HL-60 (cell line): ENCODE results near the gene SPI1.
"Not testable (repeated sequence)": the region's sequence is repeated elsewhere in the genome, so short reads cannot be mapped to it uniquely, and the experiment has no call there.

ENCODE experiments used
- DNase-seq, 2 experiments: peaks; one replicate each; pipeline ENCODE4 v3.0.0-alpha.2; 2010 to 2020; ENCODE audit warnings: low read depth in 1 of 2, low spot score in 1 of 2
- H3K27ac ChIP-seq: fragments of 250-450 bp; sonication (Bioruptor Pico); replicated peaks from 2 replicates; pipeline ENCODE4 v1.5.1; 2020; ENCODE audit warnings: mild to moderate bottlenecking, moderate library complexity
- H3K27me3 ChIP-seq: fragments of 250-450 bp; sonication (Bioruptor Pico); 2 replicates; pipeline ENCODE4 v1.5.1; 2021; ENCODE audit warnings: mild to moderate bottlenecking, moderate library complexity; ENCODE audit not compliant: insufficient read depth, poor library complexity, severe bottlenecking
- H3K4me3 ChIP-seq: replicated peaks from 2 replicates; pipeline ENCODE4 v1.5.1; 2011; ENCODE audit warnings: mild to moderate bottlenecking, control low read depth, low read length; ENCODE audit not compliant: insufficient read depth
- CTCF ChIP-seq: IDR thresholded peaks from one replicate; pipeline ENCODE4 v1.5.1; 2011; ENCODE audit warnings: low read length, control low read depth, inconsistent platforms; ENCODE audit not compliant: insufficient read depth
- GABPA ChIP-seq: IDR thresholded peaks from 2 replicates; pipeline ENCODE4 v1.6.1; 2012; ENCODE audit warnings: low read depth
- POLR2AphosphoS5 ChIP-seq: IDR thresholded peaks from 2 replicates; pipeline ENCODE4 v1.6.1; 2012; ENCODE audit warnings: low read depth
- REST ChIP-seq: IDR thresholded peaks from 2 replicates; pipeline ENCODE4 v1.6.1; 2012; ENCODE audit warnings: low read depth; ENCODE audit not compliant: insufficient replicate concordance
- SPI1 ChIP-seq: IDR thresholded peaks from 2 replicates; pipeline ENCODE4 v1.6.1; 2012; ENCODE audit warnings: low read depth, mild to moderate bottlenecking, borderline replicate concordance

SPI1 gene

GRCh38 chr11:47337229-47337924 is 41.0 kb downstream of the SPI1 start:
- no peak for DNase-seq
- no peak overlapping the region for H3K27ac ChIP-seq
- no peaks in the 10 kb centered on the region for H3K27me3 ChIP-seq
- TF ChIP-seq SPI1 (no peak), REST (no peak), CTCF (no peak), GABPA (no peak), POLR2AphosphoS5 (no peak)
- no peak overlapping the region for H3K4me3 ChIP-seq

GRCh38 chr11:47336595-47336994 is 41.8 kb downstream of the SPI1 start:
- no peak for DNase-seq
- Histone ChIP-seq H3K4me3 (no peak overlapping the region), H3K27ac (no peak overlapping the region), H3K27me3 (no peaks in the 10 kb centered on the region)
- TF ChIP-seq GABPA: no peak
- no peak for TF ChIP-seq REST
- no peak for TF ChIP-seq POLR2AphosphoS5
- TF ChIP-seq SPI1: no peak
- no peak for TF ChIP-seq CTCF

GRCh38 chr11:47335733-47336132 is 42.6 kb downstream of the SPI1 start:
- no peaks in the 10 kb centered on the region for H3K27me3 ChIP-seq
- no peak overlapping the region for H3K4me3 ChIP-seq
- no peak for TF ChIP-seq REST
- no peak for TF ChIP-seq CTCF
- TF ChIP-seq GABPA: no peak
- no peak for DNase-seq
- H3K27ac ChIP-seq: no peak overlapping the region

GRCh38 chr11:47334699-47335411 is 43.5 kb downstream of the SPI1 start:
- H3K27me3 ChIP-seq, H3K4me3 ChIP-seq, H3K27ac ChIP-seq: not testable (repeated sequence)

More at GRCh38 chr11:47334699-47335411, 43.5 kb downstream of the SPI1 start:
- DNase-seq: not testable (repeated sequence)
